ENCODE data around the gene ADNP2.

The ADNP2 gene

DNA sequence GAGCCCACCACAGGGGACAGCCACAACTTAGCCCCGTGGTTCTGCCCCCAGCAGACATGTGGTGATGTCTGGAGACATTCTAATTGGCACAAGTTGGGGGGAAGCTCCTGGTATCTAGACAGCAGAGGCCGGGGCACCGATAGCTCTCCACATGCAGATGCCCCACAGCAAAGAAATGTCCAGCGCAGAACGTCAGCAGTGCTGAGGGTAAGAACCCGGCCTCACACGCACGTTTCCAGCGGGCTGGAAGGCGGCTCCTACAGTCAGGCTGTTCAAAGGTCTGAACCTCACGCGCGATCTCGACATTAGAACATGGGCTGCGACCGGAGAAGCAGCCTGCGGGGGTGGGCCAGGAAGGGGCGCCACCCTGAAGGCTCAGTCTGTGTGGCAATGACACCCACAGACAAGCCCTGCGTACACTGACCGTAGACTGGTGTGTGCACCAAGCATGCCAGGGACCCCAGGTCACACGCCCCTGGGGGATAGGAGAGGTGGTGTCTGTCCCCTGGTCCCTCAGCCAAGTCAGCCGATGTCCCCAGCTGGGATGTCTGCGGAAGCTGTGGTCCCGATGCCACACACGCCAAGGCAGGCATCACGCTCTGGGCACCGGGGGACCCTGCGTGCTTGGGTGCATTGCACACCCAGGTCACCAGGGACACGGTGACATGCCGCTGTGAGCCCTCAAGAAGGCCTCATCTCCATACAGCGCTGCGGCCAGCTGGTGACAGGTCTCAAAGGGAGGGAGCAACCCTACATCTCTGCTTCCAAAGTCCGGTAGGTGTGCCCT, 71.9 kb downstream of the ADNP2 start:
- DNase-seq (ENCODE audit: low read depth): no peak
- no peak overlapping the region for H3K4me3 ChIP-seq (ENCODE audit: low read length)
- TF ChIP-seq CTCF (IDR thresholded peaks at IDR 0.05; ENCODE audit: insufficient read depth, low read depth, low read length, missing control alignments): no peak

- DNase-seq (ENCODE audit: low read depth): no peak
- H3K4me3 ChIP-seq (ENCODE audit: low read length): no peak overlapping the region
- TF ChIP-seq CTCF (IDR thresholded peaks at IDR 0.05; ENCODE audit: insufficient read depth, low read depth, low read length, missing control alignments): no peak
Measured at GRCh38 chr18:80181642-80182461, 72.8 kb downstream of the ADNP2 start.

GRCh38 chr18:80182855-80183254, 73.8 kb downstream of the ADNP2 start:
- no peak for DNase-seq (ENCODE audit: low read depth)
- no peak overlapping the region for H3K4me3 ChIP-seq (ENCODE audit: low read length)
- TF ChIP-seq CTCF (IDR thresholded peaks at IDR 0.05; ENCODE audit: insufficient read depth, low read depth, low read length, missing control alignments): no peak

DNA sequence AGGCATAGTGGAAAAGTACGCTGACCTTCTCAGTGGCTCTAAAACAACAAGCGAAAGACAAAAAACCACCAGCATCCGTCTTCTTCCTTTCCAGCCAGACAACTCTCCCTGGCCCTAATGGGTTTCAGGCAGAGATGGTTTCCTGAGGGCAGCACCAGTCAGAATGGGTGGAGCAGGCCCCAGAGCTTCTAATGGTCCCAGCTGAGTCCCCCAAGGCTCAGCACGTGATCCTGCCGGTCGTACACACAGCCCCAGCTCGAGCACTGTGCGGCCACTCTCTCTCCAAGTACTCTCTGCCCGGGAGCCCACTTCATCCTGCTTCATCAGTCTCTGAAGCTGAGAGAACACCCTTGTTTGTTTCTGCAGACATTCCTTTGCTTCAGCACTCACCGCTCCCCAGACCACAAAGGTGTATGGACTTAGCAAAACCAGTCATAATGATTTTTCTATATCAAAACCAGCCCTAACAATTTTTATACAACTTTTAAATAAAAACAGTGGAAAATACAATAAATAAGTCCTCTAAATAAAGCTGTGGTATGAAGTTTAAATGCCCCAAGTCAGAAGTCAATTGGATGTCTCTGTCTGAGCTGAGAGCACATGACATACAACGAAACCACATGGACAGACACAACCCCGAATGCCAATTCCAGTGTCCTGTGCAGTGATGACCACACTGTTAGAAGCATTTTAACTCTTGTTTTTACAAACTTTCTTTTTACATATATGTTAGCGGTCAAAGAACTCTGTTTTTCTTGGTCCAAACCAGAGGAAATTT, 74.4 kb downstream of the ADNP2 start:
- no peak for DNase-seq (ENCODE audit: low read depth)
- no peak overlapping the region for H3K4me3 ChIP-seq (ENCODE audit: low read length)
- TF ChIP-seq CTCF (IDR thresholded peaks at IDR 0.05; ENCODE audit: insufficient read depth, low read depth, low read length, missing control alignments): no peak

DNA sequence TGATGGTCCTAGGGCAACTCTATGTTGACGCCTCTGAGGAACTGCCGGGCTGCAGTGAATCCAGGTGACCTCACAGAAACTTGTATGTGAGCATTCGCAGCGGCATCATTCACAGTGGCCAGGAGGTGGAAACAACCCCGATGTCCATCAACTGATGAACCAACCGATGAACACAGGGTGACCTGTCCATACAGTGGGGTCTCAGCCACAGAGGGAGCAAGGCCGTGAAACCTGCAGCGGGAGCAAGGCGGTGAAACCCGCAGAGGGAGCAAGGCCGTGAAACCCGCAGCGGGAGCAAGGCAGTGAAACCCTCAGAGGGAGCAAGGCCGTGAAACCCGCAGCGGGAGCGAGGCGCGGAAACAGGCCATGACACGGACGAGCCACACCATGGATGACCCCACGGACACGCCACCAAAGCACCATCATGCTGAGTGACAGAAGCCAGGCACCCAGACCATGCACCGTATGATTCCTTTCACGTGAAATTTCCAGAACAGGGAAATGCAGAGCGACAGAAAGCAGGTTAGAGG, 75.2 kb downstream of the ADNP2 start:
- TF ChIP-seq CTCF (IDR thresholded peaks at IDR 0.05; ENCODE audit: insufficient read depth, low read depth, low read length, missing control alignments): no peak
- no peak for DNase-seq (ENCODE audit: low read depth)

GRCh38 chr18:80185545-80185944, 76.5 kb downstream of the ADNP2 start:
- no peak for TF ChIP-seq CTCF (IDR thresholded peaks at IDR 0.05; ENCODE audit: insufficient read depth, low read depth, low read length, missing control alignments)
- no peak overlapping the region for H3K4me3 ChIP-seq (ENCODE audit: low read length)
- no peak for DNase-seq (ENCODE audit: low read depth)

More for the DNA sequence above, 75.2 kb downstream of the ADNP2 start:
- no peak overlapping the region for H3K4me3 ChIP-seq (ENCODE audit: low read length)
